Middle frontal gyrus (tissue), 1 donor: ENCODE measurements around the gene MAP7D1.
"Not testable (repeated sequence)": the region's sequence is repeated elsewhere in the genome, so short reads cannot be mapped to it uniquely, and the experiment has no call there.

Experiments used
- DNase-seq: peaks from one replicate; pipeline ENCODE4 v3.0.0-alpha.2; 2015; ENCODE audit warnings: low spot score; ENCODE audit errors: extremely low spot score

Gene MAP7D1

DNA sequence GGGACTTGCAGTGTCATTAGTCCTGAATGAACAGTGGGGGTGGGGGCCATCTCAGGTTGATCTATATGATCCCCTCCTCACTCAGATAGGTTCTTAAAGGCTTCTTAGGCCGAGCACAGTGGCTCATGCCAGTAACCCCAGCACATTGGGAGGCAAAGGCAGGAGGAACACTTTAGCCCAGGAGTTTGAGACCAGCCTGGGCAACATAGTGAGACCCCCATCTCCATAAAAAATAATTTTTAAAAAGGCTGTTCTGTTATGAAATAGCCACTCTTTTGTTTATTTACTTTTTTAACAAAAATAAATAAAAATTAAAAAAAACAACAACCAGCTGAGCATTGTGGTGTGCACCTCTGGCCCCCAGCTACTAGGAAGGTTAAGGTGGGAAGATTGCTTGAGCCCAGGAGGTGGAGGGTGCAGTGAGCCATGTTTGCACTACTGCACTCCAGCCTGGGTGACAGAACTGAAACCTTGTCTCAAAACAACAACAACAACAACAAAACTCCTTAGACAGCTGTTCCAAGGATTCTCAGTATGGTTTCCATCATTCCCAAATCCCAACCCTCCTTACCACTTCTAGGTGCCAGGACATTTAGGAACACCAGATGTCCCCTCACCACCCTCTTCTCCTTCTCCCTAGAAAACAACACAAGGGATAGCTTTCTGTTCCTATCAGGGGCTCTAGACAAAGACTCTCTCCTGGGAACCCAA lies 4.7 kb upstream of the MAP7D1 start:
- DNase-seq = no peak

DNA sequence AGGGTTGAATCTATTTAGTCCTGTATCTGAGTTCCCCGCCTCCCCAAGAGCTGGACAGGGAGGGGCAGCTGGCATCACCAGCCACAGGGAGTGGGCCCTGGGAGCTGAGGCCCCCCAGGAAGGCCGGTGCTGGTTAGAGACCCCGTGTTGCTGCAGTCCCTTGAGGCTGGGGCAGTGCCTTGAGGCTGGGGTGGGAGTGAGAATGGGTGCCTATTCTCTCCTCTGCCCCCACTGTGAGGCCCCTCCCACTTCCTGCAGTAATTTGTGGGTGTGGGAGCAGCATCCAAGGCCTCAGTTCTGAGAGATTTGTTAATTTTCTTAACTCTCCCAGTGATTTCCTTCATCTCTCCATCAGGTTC lies 4.1 kb upstream of the MAP7D1 start:
- DNase-seq = no peak

- no peak for DNase-seq
Observed at GRCh38 chr1:36153476-36153875, 2.5 kb upstream of the MAP7D1 start.

DNA sequence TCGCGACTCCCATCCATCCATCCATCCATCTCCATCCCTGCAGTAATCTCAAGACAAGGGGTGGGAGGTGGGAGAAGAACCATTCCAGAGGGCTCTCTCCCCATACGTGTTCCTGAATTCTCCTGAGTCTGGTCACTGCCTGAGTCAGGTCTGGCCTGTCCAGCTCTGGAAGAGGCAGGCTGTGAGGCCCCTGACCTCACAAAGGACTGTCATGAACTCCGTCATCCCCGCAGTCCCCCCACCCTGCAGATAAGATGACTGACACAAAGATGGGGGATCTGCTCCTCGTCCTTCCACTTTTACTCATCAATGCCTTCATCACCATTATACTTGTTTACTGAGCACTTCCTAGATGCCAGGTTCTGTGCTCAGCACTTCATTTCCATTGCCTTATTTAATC lies 1.6 kb upstream of the MAP7D1 start:
- no peak for DNase-seq

GRCh38 chr1:36154765-36155407 lies 1.1 kb upstream of the MAP7D1 start:
- no peak for DNase-seq

DNA sequence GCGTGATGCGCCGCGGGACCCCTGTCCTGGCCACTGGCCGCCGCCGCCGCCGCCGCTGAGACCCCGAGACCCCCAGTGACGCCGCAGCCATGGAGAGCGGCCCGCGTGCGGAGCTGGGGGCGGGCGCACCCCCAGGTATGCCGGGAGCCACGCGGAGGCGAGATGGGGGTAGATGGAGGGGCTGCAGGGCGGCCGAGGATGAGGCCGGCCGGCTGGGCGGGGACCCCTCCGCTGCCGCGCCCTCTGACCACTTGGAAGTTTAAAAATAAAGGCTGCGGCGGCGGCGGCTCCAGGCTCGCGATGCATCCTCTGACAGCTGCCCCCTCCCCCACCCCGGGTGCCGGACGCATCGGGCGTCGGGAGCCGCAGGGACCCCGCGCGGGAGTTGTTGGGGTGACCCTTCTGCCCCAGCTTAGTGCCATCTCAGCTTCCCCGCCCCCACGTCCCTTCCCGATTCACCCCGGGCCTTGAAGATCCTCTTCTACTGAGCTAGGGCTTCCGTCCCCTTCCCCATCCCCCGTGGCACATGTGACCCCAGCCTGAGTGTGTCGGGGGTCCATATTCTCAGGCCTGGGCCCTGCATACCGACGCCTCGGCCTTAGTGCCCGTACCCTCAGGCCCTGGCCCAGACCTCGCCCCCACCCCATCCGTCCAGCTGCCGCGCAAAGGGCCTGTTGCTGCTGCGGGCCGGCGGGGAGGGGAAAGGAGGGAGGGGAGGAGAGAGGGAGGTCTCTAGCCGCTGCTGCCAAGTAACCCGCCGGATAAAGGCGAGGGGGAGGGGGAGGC lies 562 bp downstream of the MAP7D1 start:
- DNase-seq = no peak

DNA sequence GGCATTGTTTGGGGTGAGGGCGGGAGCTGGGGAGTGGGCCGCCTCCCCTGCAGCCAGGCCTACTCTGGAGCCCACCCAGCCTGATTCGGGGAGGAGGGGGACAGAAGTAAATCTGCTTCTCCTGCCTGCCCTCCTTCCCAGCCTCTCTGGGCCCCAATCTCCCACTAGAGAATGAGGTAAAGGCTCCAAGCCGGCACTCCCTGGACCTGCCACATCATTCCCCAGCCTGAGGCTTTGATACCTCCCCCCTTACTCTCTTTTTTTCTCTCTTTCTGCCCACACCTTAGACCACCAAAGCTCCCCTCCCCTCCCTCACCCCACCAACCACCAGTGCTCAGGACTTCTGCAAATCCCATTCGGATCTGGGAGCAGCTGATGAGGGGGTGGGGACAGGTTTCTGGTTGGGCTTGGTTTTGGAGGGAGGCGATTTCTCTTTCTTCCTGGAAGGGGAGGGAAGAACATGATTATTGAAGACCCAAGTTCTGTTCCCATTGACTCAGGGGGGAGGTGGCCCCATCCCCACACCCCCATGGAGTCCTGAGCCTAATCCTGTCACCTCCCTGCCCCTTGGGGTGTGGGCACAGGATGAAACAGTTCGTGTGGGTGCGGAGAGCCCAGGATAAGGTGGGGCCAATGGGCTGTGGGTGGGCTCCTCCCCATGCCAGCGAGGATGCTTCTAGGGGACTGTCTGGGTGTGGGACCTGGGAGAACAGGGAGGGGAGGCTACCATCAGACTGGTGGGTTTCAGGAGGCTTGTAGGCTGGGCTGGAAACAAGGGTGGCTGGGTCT lies 1.3 kb downstream of the MAP7D1 start:
- DNase-seq = no peak

DNA sequence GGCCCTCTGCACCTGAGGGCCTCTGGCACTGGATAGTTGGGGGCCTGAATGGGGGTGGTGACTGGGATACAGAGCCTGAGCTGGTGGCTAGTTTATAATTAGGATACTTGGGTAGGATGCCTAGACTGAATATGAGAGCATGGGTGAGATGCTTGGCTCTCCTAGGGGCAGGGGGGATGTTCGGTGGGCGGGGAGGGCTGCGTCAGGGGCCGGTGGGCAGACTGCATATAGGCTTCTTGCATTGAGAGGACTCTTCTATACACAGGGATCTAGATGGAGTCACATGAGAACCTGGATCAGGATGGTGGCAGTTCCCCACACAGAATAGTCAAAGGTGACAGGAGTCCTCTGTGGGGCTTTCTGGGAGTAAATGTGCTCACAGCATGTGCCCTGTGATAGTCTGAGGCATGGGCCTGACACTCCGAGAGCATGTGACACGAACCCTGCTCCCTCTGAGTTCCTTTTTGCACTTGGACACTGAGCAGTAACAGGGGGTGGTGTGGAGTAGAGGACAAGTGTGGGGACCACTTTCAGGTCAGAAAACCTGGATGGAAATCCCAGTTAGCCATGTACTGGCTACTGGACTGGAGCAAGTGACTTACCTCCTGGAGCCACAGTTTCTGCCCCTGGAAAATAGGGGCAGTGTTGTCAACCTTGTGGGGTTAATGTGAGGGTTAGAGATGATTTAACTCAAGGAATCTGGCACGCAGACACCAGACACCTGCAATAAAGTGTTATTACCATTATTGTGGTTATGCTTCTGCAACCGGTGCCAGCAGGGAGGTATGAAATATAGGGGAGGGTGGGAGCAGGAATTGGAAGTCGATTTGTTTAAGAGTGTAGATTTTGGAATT lies 2.2 kb downstream of the MAP7D1 start:
- DNase-seq = no peak

- not testable (repeated sequence) for DNase-seq
Observed at GRCh38 chr1:36158827-36159252, 2.9 kb downstream of the MAP7D1 start.

DNA sequence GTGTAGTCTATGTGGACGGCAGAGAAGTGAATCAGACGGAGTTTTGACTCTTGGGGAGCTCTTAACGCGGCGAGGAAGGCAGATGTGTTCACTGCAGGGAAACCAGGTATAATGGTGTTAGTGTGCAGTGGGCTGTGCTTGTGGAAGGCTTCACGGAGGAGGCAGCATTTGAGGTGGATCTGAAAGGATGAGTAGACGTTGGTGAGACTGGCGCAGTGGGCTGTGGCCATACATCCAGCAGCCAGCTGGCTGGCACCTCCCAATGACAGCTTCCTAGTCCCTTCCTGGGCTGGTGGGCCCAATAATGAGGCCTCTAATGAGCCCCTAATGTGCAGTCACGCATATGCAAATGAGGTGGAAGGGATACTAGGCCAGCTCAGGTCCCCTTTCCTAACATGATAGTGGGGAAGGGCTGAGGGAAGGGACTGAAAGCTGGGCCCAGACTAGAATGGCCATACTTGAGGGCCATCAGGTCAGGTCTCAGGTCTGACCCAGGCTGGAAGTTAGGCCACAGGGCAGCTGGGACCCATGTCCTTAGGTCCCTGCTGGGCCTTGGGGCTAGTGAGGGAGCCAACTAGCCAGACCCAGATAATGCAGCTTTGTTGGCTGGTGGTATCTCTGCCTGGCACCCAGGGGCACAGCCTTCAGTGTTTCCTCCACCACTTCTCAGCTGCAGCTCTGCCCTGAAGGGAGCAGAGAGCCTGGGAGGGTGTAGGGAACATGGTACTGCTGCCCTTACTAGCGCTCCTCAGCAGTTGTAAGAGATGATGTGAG lies 3.8 kb downstream of the MAP7D1 start:
- no peak for DNase-seq

DNA sequence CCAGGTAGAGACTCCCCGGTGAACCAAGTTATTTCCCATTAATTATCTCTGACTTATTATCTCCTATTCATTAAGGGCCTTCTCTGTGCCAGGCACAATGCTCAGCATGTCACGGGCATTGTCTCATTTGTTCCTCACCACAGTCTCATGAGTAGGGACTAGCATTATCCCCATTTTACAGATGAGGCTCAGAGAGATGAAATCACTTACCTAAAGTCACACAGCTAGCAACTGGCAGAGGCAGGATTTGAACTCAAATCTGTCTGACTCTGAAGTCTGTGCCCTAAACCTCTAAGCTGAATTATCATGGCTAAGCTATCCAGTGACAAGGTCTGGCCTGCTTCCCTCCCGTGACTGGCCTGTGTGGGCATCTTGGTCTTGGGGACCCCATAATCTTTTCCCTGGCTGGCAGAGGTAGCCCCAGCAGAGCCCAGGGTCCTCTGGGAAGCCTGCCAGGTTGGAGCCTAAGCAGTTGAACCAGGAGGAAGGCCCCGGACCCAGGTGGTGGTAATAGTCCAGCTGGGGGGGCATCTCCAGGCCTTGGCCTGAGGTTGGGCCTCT lies 4.5 kb downstream of the MAP7D1 start:
- DNase-seq = no peak

- no peak for DNase-seq
Observed at GRCh38 chr1:36160949-36161485, 5.1 kb downstream of the MAP7D1 start.

- no peak for DNase-seq
Observed at GRCh38 chr1:36161641-36162531, 5.9 kb downstream of the MAP7D1 start.

GRCh38 chr1:36162680-36163239 lies 6.8 kb downstream of the MAP7D1 start:
- DNase-seq = no peak

- no peak for DNase-seq
Observed at GRCh38 chr1:36163426-36163825, 7.5 kb downstream of the MAP7D1 start.

DNA sequence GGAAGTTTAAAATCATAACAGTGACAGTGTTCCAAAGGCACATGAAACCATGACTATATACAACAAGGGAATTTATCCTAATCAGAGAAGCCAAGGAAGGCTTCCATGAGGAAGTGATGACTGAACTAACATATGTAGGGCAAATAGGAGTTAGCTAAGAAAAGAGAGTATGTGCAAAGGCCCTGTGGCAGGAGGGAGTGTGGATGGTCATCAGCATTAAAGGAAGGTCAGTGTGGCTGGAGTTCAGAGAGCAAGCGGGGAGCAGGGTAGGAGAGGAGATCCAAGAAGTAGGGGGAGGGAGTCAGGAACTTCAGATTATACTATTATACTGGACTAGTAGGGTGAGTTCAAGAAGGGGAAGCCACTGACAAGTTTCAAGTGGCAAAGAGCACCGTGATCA lies 8.4 kb downstream of the MAP7D1 start:
- no peak for DNase-seq

DNA sequence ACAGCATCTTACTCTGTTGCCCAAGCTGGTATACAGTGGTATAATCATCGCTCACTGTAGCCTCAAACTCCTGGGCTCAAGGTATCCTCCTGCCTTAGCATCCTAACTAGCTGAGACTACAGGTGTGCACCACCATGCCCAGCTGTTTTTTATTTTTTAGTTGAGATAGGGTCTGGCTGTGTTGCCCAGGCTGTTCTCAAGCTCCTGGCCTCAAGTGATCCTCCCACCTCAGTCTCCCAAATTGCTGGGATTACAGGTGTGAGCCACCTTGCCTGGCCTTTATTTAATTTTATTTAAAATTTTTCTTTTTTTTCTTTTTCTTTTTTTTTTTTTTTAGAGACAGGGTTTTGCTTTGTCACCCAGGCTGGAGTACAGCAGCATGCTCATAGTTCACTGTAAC lies 9.2 kb downstream of the MAP7D1 start:
- DNase-seq = no peak

DNA sequence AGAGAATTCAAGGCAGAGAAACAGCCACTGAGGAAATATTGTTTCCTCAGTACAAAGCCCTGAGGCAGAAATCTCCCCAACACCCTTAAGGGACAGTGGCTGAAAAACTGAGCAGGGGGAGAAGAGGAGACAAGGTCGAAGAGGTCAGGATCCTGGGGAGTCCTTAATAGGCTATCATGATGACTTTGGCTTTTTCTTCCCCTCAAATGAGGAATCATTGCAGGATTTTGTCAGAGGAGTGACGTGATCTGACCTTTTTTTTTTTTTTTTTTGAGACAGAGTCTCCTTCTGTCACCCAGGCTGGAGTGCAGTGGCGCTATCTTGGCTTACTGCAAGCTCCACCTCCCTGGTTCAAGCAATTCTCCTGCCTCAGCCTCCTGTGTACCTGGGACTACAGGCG lies 10.2 kb downstream of the MAP7D1 start:
- no peak for DNase-seq
